ENCODE data around the gene TMPRSS2.

TMPRSS2 gene

GRCh38 chr21:41480086-41480690 is 27.8 kb downstream of the TMPRSS2 start:
- no peak overlapping the region for H3K27ac Mint-ChIP-seq

DNA sequence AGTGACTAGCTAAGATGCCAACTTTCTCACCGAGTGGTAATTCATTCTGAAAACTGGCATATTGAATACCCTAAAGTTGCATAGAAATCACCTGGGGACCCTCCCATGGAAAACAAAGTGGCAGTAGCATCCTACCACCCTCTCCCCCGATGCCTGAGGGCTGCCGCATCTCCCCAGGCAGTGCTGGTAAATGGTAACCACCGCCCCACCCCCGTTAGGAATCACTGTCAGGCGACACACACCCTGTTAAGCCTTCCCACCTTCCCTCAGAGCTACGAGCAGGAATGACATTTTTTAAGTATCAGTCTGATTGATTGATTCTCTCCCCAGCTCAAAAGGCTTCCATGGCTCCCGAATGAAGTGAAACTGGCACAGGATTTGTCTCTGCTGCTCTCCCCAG is 28.3 kb downstream of the TMPRSS2 start:
- H3K4me3 Mint-ChIP-seq: no peak overlapping the region
- no peak overlapping the region for H3K27ac Mint-ChIP-seq
- no peaks in the 10 kb centered on the region for H3K9me3 Mint-ChIP-seq
- H3K27me3 Mint-ChIP-seq: peaks cover 15% of the 10 kb centered on the region
- no peaks in the 10 kb centered on the region for H3K4me1 Mint-ChIP-seq (ENCODE audit: low read depth)
- H3K36me3 Mint-ChIP-seq (ENCODE audit: low read depth): no peaks in the 10 kb centered on the region

More at GRCh38 chr21:41480086-41480690, 27.8 kb downstream of the TMPRSS2 start:
- Mint-ChIP-seq H3K36me3 (ENCODE audit: low read depth) (no peaks in the 10 kb centered on the region), H3K4me1 (ENCODE audit: low read depth) (no peaks in the 10 kb centered on the region), H3K27me3 (peaks cover 15% of the 10 kb centered on the region), H3K9me3 (no peaks in the 10 kb centered on the region), H3K4me3 (no peak overlapping the region)

DNA sequence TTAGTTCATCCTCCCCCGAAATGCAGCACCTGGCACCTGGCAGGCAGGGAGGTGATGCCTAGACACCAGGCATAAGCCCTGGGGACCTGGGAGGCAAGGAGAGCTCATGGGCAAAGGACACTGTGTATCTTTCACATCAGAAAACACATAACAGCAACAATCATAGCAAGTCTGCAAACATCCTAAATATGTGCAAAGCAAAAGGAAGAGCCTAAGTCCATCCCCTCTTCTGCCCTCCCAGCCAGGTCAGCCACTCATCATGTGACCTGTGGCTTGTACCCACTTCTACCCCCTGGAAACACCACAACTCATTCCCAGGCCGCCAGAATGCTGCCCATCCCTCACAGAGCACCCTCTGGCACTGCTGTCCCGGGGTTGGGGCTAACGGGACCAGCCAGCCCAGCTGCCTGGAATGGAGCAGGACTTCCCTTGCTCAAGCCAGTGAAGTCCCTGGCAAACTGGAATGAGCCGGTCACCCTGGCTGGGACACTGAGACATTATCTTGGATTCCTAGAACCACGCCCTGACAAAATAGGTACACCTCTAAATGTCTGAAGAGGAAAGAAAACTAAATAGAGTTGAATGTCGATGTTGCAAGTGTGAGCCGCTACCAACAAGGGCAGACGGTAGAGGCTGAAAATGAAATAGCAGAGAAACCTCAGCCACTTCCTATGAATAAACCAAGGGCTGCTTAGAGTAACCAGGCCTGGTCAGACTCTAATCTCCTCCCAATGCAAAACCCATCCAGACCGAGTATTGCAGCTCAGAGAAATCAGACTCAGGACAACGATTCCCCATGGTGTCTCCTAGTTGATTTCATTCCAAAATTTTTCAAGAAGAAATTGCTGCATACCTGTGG is 29.4 kb downstream of the TMPRSS2 start:
- no peak overlapping the region for H3K27ac Mint-ChIP-seq
- H3K36me3 Mint-ChIP-seq (ENCODE audit: low read depth): no peaks in the 10 kb centered on the region

GRCh38 chr21:41477641-41478318 is 30.2 kb downstream of the TMPRSS2 start:
- H3K9me3 Mint-ChIP-seq: no peaks in the 10 kb centered on the region
- peaks cover 12% of the 10 kb centered on the region for H3K27me3 Mint-ChIP-seq
- no peaks in the 10 kb centered on the region for H3K36me3 Mint-ChIP-seq (ENCODE audit: low read depth)
- H3K4me3 Mint-ChIP-seq: no peak overlapping the region
- no peaks in the 10 kb centered on the region for H3K4me1 Mint-ChIP-seq (ENCODE audit: low read depth)
- H3K27ac Mint-ChIP-seq: no peak overlapping the region

More for the DNA sequence above, 29.4 kb downstream of the TMPRSS2 start:
- Mint-ChIP-seq H3K4me3 (no peak overlapping the region), H3K4me1 (ENCODE audit: low read depth) (no peaks in the 10 kb centered on the region), H3K9me3 (no peaks in the 10 kb centered on the region), H3K27me3 (peaks cover 12% of the 10 kb centered on the region)

GRCh38 chr21:41475714-41476420 is 32.1 kb downstream of the TMPRSS2 start:
- H3K27ac Mint-ChIP-seq: no peak overlapping the region
- peaks cover 8% of the 10 kb centered on the region for H3K27me3 Mint-ChIP-seq
- no peaks in the 10 kb centered on the region for H3K4me1 Mint-ChIP-seq (ENCODE audit: low read depth)
- H3K4me3 Mint-ChIP-seq: no peak overlapping the region
- no peaks in the 10 kb centered on the region for H3K36me3 Mint-ChIP-seq (ENCODE audit: low read depth)
- H3K9me3 Mint-ChIP-seq: no peaks in the 10 kb centered on the region

GRCh38 chr21:41472753-41473548 is 35.0 kb downstream of the TMPRSS2 start:
- Mint-ChIP-seq H3K36me3 (ENCODE audit: low read depth) (no peaks in the 10 kb centered on the region), H3K9me3 (no peaks in the 10 kb centered on the region), H3K27me3 (peaks cover 16% of the 10 kb centered on the region), H3K4me1 (ENCODE audit: low read depth) (peaks cover 7% of the 10 kb centered on the region), H3K4me3 (no peak overlapping the region), H3K27ac (no peak overlapping the region)

DNA sequence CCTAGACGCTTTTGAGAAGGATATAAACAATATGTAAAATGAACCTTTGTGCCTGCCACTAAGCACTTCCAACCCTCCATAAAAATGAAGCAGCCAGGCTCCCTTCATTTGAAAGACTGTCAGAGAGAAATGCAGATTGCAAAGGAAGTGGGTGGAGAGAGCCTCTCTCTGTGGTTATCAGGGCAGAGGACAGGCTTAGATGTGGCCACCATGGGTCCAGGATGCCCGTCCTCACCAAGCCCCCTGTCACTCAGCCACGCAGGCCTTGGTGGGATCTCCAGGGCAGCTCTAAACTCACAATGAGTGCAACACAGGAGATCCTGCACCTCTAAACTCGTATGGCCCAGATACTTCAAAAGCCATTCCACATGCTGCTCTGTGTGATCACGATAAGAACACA is 37.9 kb downstream of the TMPRSS2 start:
- Mint-ChIP-seq H3K27me3 (peaks cover 16% of the 10 kb centered on the region), H3K4me1 (ENCODE audit: low read depth) (peaks cover 7% of the 10 kb centered on the region), H3K27ac (no peak overlapping the region), H3K36me3 (ENCODE audit: low read depth) (no peaks in the 10 kb centered on the region), H3K9me3 (no peaks in the 10 kb centered on the region), H3K4me3 (no peak overlapping the region)

GRCh38 chr21:41466024-41466820 is 41.7 kb downstream of the TMPRSS2 start:
- Mint-ChIP-seq H3K4me1 (ENCODE audit: low read depth) (peaks cover 7% of the 10 kb centered on the region), H3K36me3 (ENCODE audit: low read depth) (no peaks in the 10 kb centered on the region), H3K4me3 (no peak overlapping the region), H3K9me3 (no peaks in the 10 kb centered on the region), H3K27me3 (peaks cover 16% of the 10 kb centered on the region), H3K27ac (no peak overlapping the region)

DNA sequence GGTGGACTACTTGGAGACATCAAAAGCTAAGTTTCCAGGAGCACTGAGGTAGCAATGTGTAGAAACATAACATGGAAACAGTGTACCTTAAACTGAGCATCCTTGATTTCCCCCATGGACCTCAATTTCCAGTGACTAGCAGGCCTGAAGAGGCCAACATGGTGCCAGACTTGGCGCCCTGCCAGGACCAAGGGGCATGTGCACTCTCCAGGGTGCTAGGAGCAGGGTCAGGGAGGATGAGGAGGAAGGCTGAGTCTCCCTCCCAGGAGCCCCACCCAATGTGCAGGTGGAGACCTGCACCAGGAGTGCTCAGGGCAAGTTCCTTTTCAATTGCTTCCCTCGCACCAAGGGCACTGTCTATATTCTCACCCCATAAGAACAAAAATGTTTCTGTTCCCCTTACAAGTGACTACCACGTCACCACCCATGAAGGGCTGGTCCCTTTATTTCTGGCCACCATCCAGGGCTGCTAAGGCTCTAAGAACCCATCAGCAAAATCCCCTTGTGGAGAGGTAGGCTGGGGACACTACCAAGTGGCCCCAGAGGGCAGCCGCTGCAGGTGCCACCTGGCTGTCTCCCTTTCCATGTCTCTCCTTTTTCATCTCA is 42.7 kb downstream of the TMPRSS2 start:
- Mint-ChIP-seq H3K27ac (no peak overlapping the region), H3K27me3 (peaks cover 16% of the 10 kb centered on the region), H3K4me3 (no peak overlapping the region), H3K4me1 (ENCODE audit: low read depth) (peaks cover 7% of the 10 kb centered on the region), H3K9me3 (no peaks in the 10 kb centered on the region), H3K36me3 (ENCODE audit: low read depth) (no peaks in the 10 kb centered on the region)

DNA sequence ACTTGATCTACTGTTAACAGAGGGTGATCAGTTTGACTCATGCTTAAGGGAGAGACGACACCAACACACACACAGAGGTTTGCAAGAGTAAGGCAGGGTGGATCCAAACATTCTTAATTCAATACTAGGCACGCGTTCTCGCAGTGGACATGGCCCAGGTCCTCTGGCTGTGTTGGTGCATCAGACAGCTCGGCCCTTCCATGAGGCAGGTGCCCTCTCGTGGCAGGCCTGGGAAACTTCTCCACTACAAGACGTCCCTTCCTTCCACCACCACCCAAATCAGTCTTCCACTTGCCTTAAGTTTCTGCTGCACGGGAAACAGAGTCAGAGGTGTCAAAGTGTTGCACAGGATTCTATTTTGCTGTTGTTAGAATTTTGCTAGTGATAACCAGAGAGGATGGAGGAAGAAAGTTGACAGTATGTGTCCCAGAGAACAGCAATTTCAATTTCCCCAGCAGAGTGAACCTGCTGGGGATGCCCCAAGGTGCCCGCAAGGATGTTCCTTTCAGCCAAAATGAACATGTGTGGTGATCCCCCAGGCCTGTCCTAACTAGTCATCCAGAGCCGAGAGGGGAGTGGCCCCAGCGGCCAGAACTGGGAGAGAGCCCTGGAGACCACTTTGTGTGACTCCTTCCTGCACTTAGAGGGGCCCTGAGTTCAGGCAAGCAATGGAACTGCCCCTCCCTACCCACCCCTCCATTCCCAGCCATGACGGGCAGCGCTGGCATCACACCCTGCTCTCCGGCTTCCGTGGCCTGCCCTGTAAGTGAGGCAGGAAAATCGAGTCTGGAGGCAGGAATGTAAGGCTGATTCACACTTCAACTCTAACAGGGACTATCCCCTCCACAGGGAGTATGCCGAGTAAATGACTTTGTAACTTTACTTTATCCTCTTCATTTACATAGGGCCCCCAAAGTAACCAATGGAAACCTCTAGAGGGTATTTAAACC is 47.1 kb downstream of the TMPRSS2 start:
- H3K9me3 Mint-ChIP-seq: no peaks in the 10 kb centered on the region
- no peak overlapping the region for H3K27ac Mint-ChIP-seq
- no peak overlapping the region for H3K4me3 Mint-ChIP-seq
- peaks cover 28% of the 10 kb centered on the region for H3K36me3 Mint-ChIP-seq (ENCODE audit: low read depth)
- H3K4me1 Mint-ChIP-seq (ENCODE audit: low read depth): no peaks in the 10 kb centered on the region
- H3K27me3 Mint-ChIP-seq: no peaks in the 10 kb centered on the region

DNA sequence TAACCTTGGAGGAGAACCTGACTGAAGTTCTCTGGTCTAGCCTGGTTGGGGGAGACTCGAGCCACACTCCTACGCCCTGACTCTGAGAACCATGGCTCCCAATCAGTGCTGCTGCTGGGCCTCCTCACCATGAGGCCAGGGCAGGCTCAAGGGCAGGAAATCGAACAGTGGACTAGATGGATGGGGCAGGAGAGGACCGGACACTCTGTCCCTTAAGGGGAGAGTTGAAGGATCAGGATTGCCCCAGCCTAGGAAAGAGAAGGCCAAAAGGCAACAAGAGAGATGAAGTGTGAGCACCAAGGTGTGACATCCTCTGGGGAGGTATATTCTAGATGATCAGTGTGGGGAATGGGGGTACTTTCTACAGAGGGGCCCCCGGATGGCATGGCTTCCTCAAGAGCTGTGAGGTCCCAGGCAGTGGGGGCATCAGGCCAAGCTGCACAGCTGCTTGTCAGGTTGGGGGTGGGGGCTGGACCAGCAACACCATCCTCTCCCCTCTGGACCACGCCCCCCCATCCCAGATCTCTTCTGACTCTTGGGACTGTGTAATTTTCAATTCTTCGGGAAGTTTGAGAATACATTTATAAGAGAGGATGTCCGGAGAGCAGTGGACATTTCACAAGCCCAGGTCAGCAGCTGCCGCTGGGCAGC is 47.9 kb downstream of the TMPRSS2 start:
- Mint-ChIP-seq H3K36me3 (ENCODE audit: low read depth) (peaks cover 31% of the 10 kb centered on the region), H3K4me1 (ENCODE audit: low read depth) (no peaks in the 10 kb centered on the region), H3K27me3 (no peaks in the 10 kb centered on the region)

GRCh38 chr21:41458559-41458958 is 49.4 kb downstream of the TMPRSS2 start:
- Mint-ChIP-seq H3K27ac (no peak overlapping the region), H3K36me3 (ENCODE audit: low read depth) (peaks cover 33% of the 10 kb centered on the region), H3K4me3 (no peak overlapping the region), H3K9me3 (no peaks in the 10 kb centered on the region), H3K27me3 (no peaks in the 10 kb centered on the region), H3K4me1 (ENCODE audit: low read depth) (no peaks in the 10 kb centered on the region)

More for the DNA sequence above, 47.9 kb downstream of the TMPRSS2 start:
- Mint-ChIP-seq H3K27ac (no peak overlapping the region), H3K9me3 (no peaks in the 10 kb centered on the region), H3K4me3 (no peak overlapping the region)

Data from stimulated activated naive CD8-positive, alpha-beta T cell treated with anti-CD3 and anti-CD28 coated beads, Interleukin-15, Interleukin-2, amounts not matched to agents 100 ng/mL and 50 ng/mL, for 24 hours (primary cell).